Activated T-cell treated with anti-CD3 and anti-CD28 coated beads for 24 hours (primary cell): Measurements from ENCODE around the gene SERBP1.

Experiments used
- DNase-seq: peaks from one replicate; pipeline ENCODE4 v3.0.0-alpha.2; 2020; ENCODE audit warnings: low read depth

Gene SERBP1

GRCh38 chr1:67361641-67362040, 68.6 kb downstream of the SERBP1 start:
- no peak for DNase-seq

- no peak for DNase-seq
These were observed 70.6 kb downstream of the SERBP1 start for GRCh38 chr1:67359592-67359991.
